Measurements from ENCODE around the gene PHLPP1.

PHLPP1 gene

DNA sequence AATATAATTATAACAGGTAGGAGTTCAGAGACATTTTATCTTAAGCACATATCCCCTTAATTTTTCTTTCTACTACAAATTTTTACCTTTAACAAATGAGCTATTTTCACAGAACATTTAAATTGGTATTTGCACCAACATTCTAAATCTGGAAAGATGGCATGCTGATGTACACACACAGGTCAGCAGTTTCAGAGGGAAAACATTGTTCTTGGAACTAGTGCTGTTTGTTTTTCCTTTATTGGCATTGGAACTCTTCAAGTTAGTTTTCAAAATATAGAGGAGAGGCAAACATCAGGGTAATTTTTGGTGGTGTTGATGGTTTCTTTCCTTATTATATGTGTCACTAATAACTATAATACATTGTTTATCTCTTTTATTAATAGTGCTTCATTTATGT, 155.3 kb downstream of the PHLPP1 start:
- Histone ChIP-seq H3K9me3 (ENCODE audit: severe bottlenecking) (no peaks in the 10 kb centered on the region), H3K27me3 (ENCODE audit: insufficient read depth, poor library complexity, severe bottlenecking) (no peaks in the 10 kb centered on the region), H3K4me3 (ENCODE audit: severe bottlenecking) (no peak overlapping the region), H3K36me3 (ENCODE audit: low read depth) (no peaks in the 10 kb centered on the region), H3K27ac (ENCODE audit: poor library complexity, severe bottlenecking) (no peak overlapping the region), H3K4me1 (ENCODE audit: insufficient read depth, poor library complexity, severe bottlenecking) (peaks cover 5% of the 10 kb centered on the region)
- DNase-seq (ENCODE audit: low spot score), result no peak
- no peak for ATAC-seq (ENCODE audit: low read depth)
- TF ChIP-seq, protein P1, sequence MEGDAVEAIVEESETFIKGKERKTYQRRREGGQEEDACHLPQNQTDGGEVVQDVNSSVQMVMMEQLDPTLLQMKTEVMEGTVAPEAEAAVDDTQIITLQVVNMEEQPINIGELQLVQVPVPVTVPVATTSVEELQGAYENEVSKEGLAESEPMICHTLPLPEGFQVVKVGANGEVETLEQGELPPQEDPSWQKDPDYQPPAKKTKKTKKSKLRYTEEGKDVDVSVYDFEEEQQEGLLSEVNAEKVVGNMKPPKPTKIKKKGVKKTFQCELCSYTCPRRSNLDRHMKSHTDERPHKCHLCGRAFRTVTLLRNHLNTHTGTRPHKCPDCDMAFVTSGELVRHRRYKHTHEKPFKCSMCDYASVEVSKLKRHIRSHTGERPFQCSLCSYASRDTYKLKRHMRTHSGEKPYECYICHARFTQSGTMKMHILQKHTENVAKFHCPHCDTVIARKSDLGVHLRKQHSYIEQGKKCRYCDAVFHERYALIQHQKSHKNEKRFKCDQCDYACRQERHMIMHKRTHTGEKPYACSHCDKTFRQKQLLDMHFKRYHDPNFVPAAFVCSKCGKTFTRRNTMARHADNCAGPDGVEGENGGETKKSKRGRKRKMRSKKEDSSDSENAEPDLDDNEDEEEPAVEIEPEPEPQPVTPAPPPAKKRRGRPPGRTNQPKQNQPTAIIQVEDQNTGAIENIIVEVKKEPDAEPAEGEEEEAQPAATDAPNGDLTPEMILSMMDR (IDR thresholded peaks at IDR 0.05; ENCODE audit: poor library complexity, severe bottlenecking), result no peak

DNA sequence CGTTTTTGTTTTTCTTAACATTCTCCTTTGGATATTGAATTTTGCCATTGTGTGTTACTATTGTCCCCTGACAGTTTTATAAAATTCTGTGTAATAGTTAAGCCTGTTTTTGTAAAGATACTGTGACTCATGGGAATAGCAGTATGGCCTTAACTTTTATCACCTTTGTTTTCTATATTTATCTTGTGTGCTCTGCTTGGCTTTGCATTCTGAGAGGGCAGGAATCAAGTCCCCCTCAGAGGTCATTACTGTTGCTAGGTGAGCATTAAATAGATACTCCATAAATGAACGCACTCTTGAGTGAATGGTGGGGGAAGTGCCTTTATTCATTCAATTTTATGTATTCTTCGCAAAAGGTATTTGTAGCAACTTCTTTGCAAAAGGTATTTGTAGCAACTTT, 160.0 kb downstream of the PHLPP1 start:
- H3K4me1 ChIP-seq (ENCODE audit: insufficient read depth, poor library complexity, severe bottlenecking), result peaks cover 38% of the 10 kb centered on the region
- H3K27ac ChIP-seq (ENCODE audit: poor library complexity, severe bottlenecking), result peak overlapping the region; percentile 56
- no peaks in the 10 kb centered on the region for H3K27me3 ChIP-seq (ENCODE audit: insufficient read depth, poor library complexity, severe bottlenecking)
- ATAC-seq (ENCODE audit: low read depth), result no peak
- H3K4me3 ChIP-seq (ENCODE audit: severe bottlenecking), result no peak overlapping the region
- H3K36me3 ChIP-seq (ENCODE audit: low read depth), result no peaks in the 10 kb centered on the region
- no peak for DNase-seq (ENCODE audit: low spot score)
- H3K9me3 ChIP-seq (ENCODE audit: severe bottlenecking), result no peaks in the 10 kb centered on the region
- TF ChIP-seq, protein P1 (IDR thresholded peaks at IDR 0.05; ENCODE audit: poor library complexity, severe bottlenecking), result no peak

DNA sequence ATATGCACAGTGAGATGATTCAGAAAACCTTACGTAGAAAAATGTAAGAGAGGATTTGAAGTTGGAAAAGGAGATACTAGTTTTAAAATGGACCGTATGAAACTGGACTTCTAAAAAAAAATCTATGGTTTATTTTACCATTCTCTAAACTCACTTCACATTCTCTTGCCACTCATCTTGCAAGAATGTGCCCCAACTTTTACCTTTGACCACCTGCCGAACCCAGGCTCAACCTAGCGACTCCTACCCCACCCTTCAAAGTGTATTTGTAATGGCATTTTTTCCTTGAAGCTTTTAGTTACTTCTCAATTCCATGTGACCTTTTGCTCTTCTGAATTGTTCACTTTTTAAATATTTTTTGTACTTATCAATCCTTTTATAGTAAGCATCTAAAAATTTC, 160.8 kb downstream of the PHLPP1 start:
- no peak for DNase-seq (ENCODE audit: low spot score)
- Histone ChIP-seq H3K36me3 (ENCODE audit: low read depth) (no peaks in the 10 kb centered on the region), H3K27ac (ENCODE audit: poor library complexity, severe bottlenecking) (peak overlapping the region; percentile 56), H3K27me3 (ENCODE audit: insufficient read depth, poor library complexity, severe bottlenecking) (no peaks in the 10 kb centered on the region), H3K4me3 (ENCODE audit: severe bottlenecking) (no peak overlapping the region), H3K4me1 (ENCODE audit: insufficient read depth, poor library complexity, severe bottlenecking) (peaks cover 45% of the 10 kb centered on the region), H3K9me3 (ENCODE audit: severe bottlenecking) (no peaks in the 10 kb centered on the region)
- 0 out of 3 replicates have a peak, but pooled peaks have one; percentile 35 for ATAC-seq (ENCODE audit: low read depth)
- TF ChIP-seq, protein P1 (IDR thresholded peaks at IDR 0.05; ENCODE audit: poor library complexity, severe bottlenecking), result no peak

DNA sequence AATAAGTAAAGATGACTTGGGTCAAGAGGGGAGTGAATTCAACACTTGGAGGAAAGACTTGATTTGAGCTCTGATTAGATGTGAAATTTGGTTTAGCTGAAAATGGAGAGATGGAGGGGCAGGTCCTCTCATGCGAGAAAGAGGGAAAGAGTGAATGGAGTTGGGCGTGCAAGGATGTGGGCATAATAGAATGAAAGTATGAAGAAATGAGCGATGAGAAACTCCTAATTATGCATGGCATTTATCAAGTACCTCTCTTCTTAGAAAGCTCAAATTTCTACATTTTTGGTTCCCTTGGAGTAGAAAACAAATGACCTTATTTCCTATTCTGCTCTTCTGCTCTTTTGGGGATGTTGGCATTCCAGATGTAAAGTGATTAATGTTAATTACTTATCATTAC, 161.5 kb downstream of the PHLPP1 start:
- H3K9me3 ChIP-seq (ENCODE audit: severe bottlenecking), result no peaks in the 10 kb centered on the region
- no peaks in the 10 kb centered on the region for H3K36me3 ChIP-seq (ENCODE audit: low read depth)
- H3K27ac ChIP-seq (ENCODE audit: poor library complexity, severe bottlenecking), result peak overlapping the region; percentile 56
- peaks cover 52% of the 10 kb centered on the region for H3K4me1 ChIP-seq (ENCODE audit: insufficient read depth, poor library complexity, severe bottlenecking)
- no peak overlapping the region for H3K4me3 ChIP-seq (ENCODE audit: severe bottlenecking)
- ATAC-seq (ENCODE audit: low read depth), result no peak
- H3K27me3 ChIP-seq (ENCODE audit: insufficient read depth, poor library complexity, severe bottlenecking), result no peaks in the 10 kb centered on the region
- TF ChIP-seq, protein P1 (IDR thresholded peaks at IDR 0.05; ENCODE audit: poor library complexity, severe bottlenecking), result no peak
- DNase-seq (ENCODE audit: low spot score), result no peak

DNA sequence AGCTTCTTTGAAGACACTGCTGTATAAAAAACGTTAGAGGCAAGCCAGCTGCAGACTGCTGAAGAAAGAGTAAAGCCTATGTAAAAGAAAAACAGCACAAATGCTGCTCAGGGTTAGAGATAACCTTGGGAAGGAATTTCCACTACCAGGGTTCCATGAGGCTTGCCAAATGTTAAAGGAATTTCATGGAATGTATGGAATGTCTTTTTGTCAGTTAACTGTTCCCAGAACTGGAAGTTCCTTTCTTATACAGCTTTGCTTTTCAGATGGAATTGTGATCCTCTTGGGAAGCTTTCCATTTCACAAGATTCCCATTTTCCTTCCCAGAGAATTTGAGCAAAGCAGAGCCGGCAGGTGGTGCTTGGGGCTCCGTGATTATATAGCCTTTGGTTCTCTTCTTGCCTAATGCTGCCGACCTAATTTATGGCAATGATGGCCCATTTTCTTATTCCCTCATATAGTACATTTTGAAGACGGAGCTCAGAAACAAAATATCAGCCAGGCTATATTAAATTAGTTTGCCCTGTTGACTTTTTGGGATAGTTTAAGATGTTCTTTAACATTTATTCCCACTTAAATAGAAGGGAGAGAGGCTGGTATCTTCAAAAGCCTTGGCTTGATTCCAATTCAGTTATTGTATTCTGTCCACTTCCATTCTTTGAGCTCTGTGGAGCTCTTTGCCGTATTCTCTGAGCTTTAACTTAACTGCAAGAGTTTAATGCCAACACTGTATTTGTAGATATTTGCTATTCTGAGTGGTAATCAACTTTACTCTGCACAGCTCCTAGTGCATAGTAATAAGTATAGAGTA, 162.3 kb downstream of the PHLPP1 start:
- Histone ChIP-seq H3K36me3 (ENCODE audit: low read depth) (no peaks in the 10 kb centered on the region), H3K27ac (ENCODE audit: poor library complexity, severe bottlenecking) (peak overlapping the region; percentile 56), H3K27me3 (ENCODE audit: insufficient read depth, poor library complexity, severe bottlenecking) (no peaks in the 10 kb centered on the region), H3K4me1 (ENCODE audit: insufficient read depth, poor library complexity, severe bottlenecking) (peaks cover 60% of the 10 kb centered on the region), H3K9me3 (ENCODE audit: severe bottlenecking) (no peaks in the 10 kb centered on the region), H3K4me3 (ENCODE audit: severe bottlenecking) (no peak overlapping the region)
- no peak for DNase-seq (ENCODE audit: low spot score)
- TF ChIP-seq, protein P1 (IDR thresholded peaks at IDR 0.05; ENCODE audit: poor library complexity, severe bottlenecking), result no peak
- ATAC-seq (ENCODE audit: low read depth), result peak; percentile 33
